ENCODE data around the gene PTPRN2. TPM values are rescaled to one million over a fixed set of nuclear protein-coding genes. Genes with fewer than 3 reads are reported as not detected.

The PTPRN2 gene
- total RNA-seq, 1 donor from 2014 or later = 15.4 TPM

- no peak overlapping the region for H3K27ac Mint-ChIP-seq
These were observed 1092.0 kb downstream of the PTPRN2 start for GRCh38 chr7:157495594-157495993.

GRCh38 chr7:157495177-157495553 lies 1092.5 kb downstream of the PTPRN2 start:
- no peak overlapping the region for H3K27ac Mint-ChIP-seq
- peaks cover 4% of the 10 kb centered on the region for H3K36me3 Mint-ChIP-seq
- H3K4me1 Mint-ChIP-seq (ENCODE audit: unreplicated experiment) = peaks cover 8% of the 10 kb centered on the region
- H3K4me3 Mint-ChIP-seq = no peak overlapping the region
- peaks cover 3% of the 10 kb centered on the region for H3K27me3 Mint-ChIP-seq
- peaks cover 3% of the 10 kb centered on the region for H3K9me3 Mint-ChIP-seq
- no peak for TF ChIP-seq CTCF (conservative IDR thresholded peaks at IDR 0.05)
- DNase-seq (ENCODE audit: extremely low spot score, unreplicated experiment) = no peak

More at GRCh38 chr7:157495594-157495993, 1092.0 kb downstream of the PTPRN2 start:
- TF ChIP-seq CTCF (conservative IDR thresholded peaks at IDR 0.05) = no peak
- Mint-ChIP-seq H3K9me3 (peaks cover under 1% of the 10 kb centered on the region), H3K4me1 (ENCODE audit: unreplicated experiment) (peaks cover 8% of the 10 kb centered on the region), H3K36me3 (peaks cover 2% of the 10 kb centered on the region), H3K4me3 (no peak overlapping the region), H3K27me3 (peaks cover 3% of the 10 kb centered on the region)
- no peak for DNase-seq (ENCODE audit: extremely low spot score, unreplicated experiment)

- H3K4me3 Mint-ChIP-seq = no peak overlapping the region
- no peak for TF ChIP-seq CTCF (conservative IDR thresholded peaks at IDR 0.05)
- peaks cover 8% of the 10 kb centered on the region for H3K4me1 Mint-ChIP-seq (ENCODE audit: unreplicated experiment)
- DNase-seq (ENCODE audit: extremely low spot score, unreplicated experiment) = no peak
- H3K9me3 Mint-ChIP-seq = peaks cover 3% of the 10 kb centered on the region
- no peak overlapping the region for H3K27ac Mint-ChIP-seq
- peaks cover 4% of the 10 kb centered on the region for H3K36me3 Mint-ChIP-seq
- peaks cover 3% of the 10 kb centered on the region for H3K27me3 Mint-ChIP-seq
These were observed 1093.0 kb downstream of the PTPRN2 start for GRCh38 chr7:157494506-157495176.

GRCh38 chr7:157493776-157494175 lies 1093.8 kb downstream of the PTPRN2 start:
- TF ChIP-seq CTCF (conservative IDR thresholded peaks at IDR 0.05) = no peak
- H3K4me1 Mint-ChIP-seq (ENCODE audit: unreplicated experiment) = peaks cover 6% of the 10 kb centered on the region
- no peak for DNase-seq (ENCODE audit: extremely low spot score, unreplicated experiment)
- H3K9me3 Mint-ChIP-seq = peaks cover 3% of the 10 kb centered on the region
- peaks cover 3% of the 10 kb centered on the region for H3K27me3 Mint-ChIP-seq
- no peak overlapping the region for H3K4me3 Mint-ChIP-seq
- H3K27ac Mint-ChIP-seq = no peak overlapping the region
- H3K36me3 Mint-ChIP-seq = peaks cover 4% of the 10 kb centered on the region

- Mint-ChIP-seq H3K36me3 (peaks cover 4% of the 10 kb centered on the region), H3K27ac (peak overlapping the region; percentile 36), H3K4me3 (no peak overlapping the region), H3K9me3 (peaks cover 3% of the 10 kb centered on the region), H3K27me3 (peaks cover 3% of the 10 kb centered on the region), H3K4me1 (ENCODE audit: unreplicated experiment) (no peaks in the 10 kb centered on the region)
- no peak for DNase-seq (ENCODE audit: extremely low spot score, unreplicated experiment)
- TF ChIP-seq CTCF (conservative IDR thresholded peaks at IDR 0.05) = no peak
These were observed 1094.6 kb downstream of the PTPRN2 start for GRCh38 chr7:157493017-157493416.

All from type B pancreatic cell (in vitro differentiated cells).